ENCODE measurements around the gene PERM1. TPM values are rescaled to one million over a fixed set of nuclear protein-coding genes. Genes with fewer than 3 reads are reported as not detected.
"Not testable (repeated sequence)": the region's sequence is repeated elsewhere in the genome, so short reads cannot be mapped to it uniquely, and the experiment has no call there.

Gene PERM1, protein sequence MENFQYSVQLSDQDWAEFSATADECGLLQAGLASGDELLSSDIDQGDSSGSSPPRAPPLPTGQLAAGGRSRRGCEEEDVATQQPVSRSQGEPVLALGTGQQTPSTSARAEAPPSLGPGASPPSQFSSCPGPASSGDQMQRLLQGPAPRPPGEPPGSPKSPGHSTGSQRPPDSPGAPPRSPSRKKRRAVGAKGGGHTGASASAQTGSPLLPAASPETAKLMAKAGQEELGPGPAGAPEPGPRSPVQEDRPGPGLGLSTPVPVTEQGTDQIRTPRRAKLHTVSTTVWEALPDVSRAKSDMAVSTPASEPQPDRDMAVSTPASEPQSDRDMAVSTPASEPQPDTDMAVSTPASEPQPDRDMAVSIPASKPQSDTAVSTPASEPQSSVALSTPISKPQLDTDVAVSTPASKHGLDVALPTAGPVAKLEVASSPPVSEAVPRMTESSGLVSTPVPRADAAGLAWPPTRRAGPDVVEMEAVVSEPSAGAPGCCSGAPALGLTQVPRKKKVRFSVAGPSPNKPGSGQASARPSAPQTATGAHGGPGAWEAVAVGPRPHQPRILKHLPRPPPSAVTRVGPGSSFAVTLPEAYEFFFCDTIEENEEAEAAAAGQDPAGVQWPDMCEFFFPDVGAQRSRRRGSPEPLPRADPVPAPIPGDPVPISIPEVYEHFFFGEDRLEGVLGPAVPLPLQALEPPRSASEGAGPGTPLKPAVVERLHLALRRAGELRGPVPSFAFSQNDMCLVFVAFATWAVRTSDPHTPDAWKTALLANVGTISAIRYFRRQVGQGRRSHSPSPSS
- 0.13 TPM in 1 of 2 replicates, not detected in the other for total RNA-seq
- long read RNA-seq, result 0 reads

- no peaks in the 10 kb centered on the region for H3K27me3 Mint-ChIP-seq (ENCODE audit: unreplicated experiment)
- peaks cover 5% of the 10 kb centered on the region for H3K4me1 Mint-ChIP-seq (ENCODE audit: unreplicated experiment)
- DNase-seq (ENCODE audit: extremely low spot score, unreplicated experiment), result no peak
- H3K4me3 Mint-ChIP-seq (ENCODE audit: unreplicated experiment), result no peak within 1 kb of the TSS
- no peaks in the 10 kb centered on the region for H3K9me3 Mint-ChIP-seq (ENCODE audit: unreplicated experiment)
- TF ChIP-seq CTCF (IDR thresholded peaks at IDR 0.05), result no peak
- H3K27ac Mint-ChIP-seq (ENCODE audit: unreplicated experiment), result no peak within 1 kb of the TSS
- H3K36me3 Mint-ChIP-seq (ENCODE audit: unreplicated experiment), result no peaks in the 10 kb centered on the region
Observed at GRCh38 chr1:981955-982558, at the start of gene PERM1. Gene PERM1 (minus strand): TSS chr1:982093. CDS start chr1:981029, 1,064 bp downstream.

GRCh38 chr1:1030867-1031658 is 49.2 kb upstream of the PERM1 start:
- H3K9me3 Mint-ChIP-seq (ENCODE audit: unreplicated experiment); H3K27ac Mint-ChIP-seq (ENCODE audit: unreplicated experiment); H3K27me3 Mint-ChIP-seq (ENCODE audit: unreplicated experiment); H3K4me3 Mint-ChIP-seq (ENCODE audit: unreplicated experiment); H3K36me3 Mint-ChIP-seq (ENCODE audit: unreplicated experiment); DNase-seq (ENCODE audit: extremely low spot score, unreplicated experiment): not testable (repeated sequence)
- peaks cover 18% of the 10 kb centered on the region for H3K4me1 Mint-ChIP-seq (ENCODE audit: unreplicated experiment)

GRCh38 chr1:1027791-1028190 is 45.9 kb upstream of the PERM1 start:
- H3K36me3 Mint-ChIP-seq (ENCODE audit: unreplicated experiment), result no peaks in the 10 kb centered on the region
- DNase-seq (ENCODE audit: extremely low spot score, unreplicated experiment), result no peak
- H3K4me3 Mint-ChIP-seq (ENCODE audit: unreplicated experiment), result no peak overlapping the region
- H3K9me3 Mint-ChIP-seq (ENCODE audit: unreplicated experiment), result no peaks in the 10 kb centered on the region
- H3K4me1 Mint-ChIP-seq (ENCODE audit: unreplicated experiment), result peaks cover 35% of the 10 kb centered on the region
- H3K27ac Mint-ChIP-seq (ENCODE audit: unreplicated experiment), result no peak overlapping the region
- H3K27me3 Mint-ChIP-seq (ENCODE audit: unreplicated experiment), result no peaks in the 10 kb centered on the region
- no peak for TF ChIP-seq CTCF (IDR thresholded peaks at IDR 0.05)

DNA sequence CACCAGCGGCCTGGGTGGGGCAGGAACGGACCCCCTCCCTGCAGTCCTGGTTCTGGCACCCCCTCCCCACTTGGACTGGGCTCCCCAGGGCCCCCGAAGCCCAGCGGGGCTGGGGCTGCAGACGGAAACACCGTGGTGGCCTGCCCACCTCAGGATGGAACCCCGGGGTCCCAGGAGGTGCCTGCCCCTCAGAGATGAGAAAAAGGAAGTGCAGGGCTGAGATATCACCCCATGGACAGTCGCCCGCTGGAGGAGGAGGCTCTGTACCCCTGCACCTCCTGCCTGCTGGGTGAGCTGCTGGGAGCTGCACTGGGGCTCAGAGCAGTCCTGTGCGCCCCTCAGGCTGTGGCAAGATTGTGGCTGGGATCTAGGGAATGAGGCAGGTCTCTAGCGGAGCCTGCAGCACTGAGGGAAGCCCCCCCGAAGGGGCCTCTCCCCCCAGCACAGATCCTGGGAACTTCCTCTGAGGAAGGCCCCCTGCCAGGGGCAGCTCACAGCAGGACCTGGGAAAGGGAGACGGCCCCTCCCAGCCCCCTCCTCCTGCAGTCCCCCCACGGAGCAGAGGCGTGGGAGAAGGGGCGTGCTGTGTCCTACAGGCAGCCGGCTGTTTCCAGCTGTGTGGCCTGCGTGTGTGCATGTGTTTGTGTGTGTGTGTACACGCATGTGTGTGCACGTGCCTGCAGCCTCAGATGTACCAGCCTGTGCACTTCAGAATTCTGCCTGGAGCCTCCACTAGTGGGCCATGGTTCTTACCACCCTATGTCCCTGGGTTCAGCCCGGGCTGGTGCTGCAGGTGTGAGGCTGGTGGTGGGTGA is 44.9 kb upstream of the PERM1 start:
- no peak overlapping the region for H3K4me3 Mint-ChIP-seq (ENCODE audit: unreplicated experiment)
- no peak for DNase-seq (ENCODE audit: extremely low spot score, unreplicated experiment)
- peaks cover 35% of the 10 kb centered on the region for H3K4me1 Mint-ChIP-seq (ENCODE audit: unreplicated experiment)
- H3K36me3 Mint-ChIP-seq (ENCODE audit: unreplicated experiment), result no peaks in the 10 kb centered on the region
- no peak for TF ChIP-seq CTCF (IDR thresholded peaks at IDR 0.05)
- no peaks in the 10 kb centered on the region for H3K27me3 Mint-ChIP-seq (ENCODE audit: unreplicated experiment)
- no peak overlapping the region for H3K27ac Mint-ChIP-seq (ENCODE audit: unreplicated experiment)
- no peaks in the 10 kb centered on the region for H3K9me3 Mint-ChIP-seq (ENCODE audit: unreplicated experiment)
